ENCODE results near the gene SLC35G4. TPM values are rescaled to one million over a fixed set of nuclear protein-coding genes. Genes with fewer than 3 reads are reported as not detected.

The SLC35G4 gene
- total and polyA plus RNA-seq, 8 donors = not detected

- Histone ChIP-seq H3K27me3 (peaks cover 0 to 44% (median 11%) of the 10 kb centered on the region in 3 donors), H3K9me3 (peaks cover 0 to 4% (median 3%) of the 10 kb centered on the region in 4 donors), H3K4me3 (no peak overlapping the region), H3K36me3 (no peaks in the 10 kb centered on the region), H3K27ac (no peak overlapping the region), H3K4me1 (peaks cover 0 to 9% (median 4%) of the 10 kb centered on the region in 4 donors)
- peak; percentile 66 to 71 for DNase-seq
- TF ChIP-seq EP300 (IDR thresholded peaks at IDR 0.05) = no peak
- TF ChIP-seq CTCF (IDR thresholded peaks at IDR 0.05) = peak in 5 of 7 experiments; percentile 28 to 69 (median 50)
- no peak for TF ChIP-seq POLR2A (IDR thresholded peaks at IDR 0.05)
- WGBS, 5 donors = 36 to 37% (median 36%) methylated on average over 28 to 32 of the region's 32 CpGs
- intact Hi-C loops (cut with DNase I; ENCODE audit: low total_unique reads) = no loop called here
Observed at GRCh38 chr18:11654736-11655605, 45.6 kb downstream of the SLC35G4 start.

GRCh38 chr18:11655606-11655932, 46.2 kb downstream of the SLC35G4 start:
- Histone ChIP-seq H3K4me3 (no peak overlapping the region), H3K9me3 (no peaks in the 10 kb centered on the region), H3K27me3 (peaks cover 0 to 46% (median 11%) of the 10 kb centered on the region in 3 donors), H3K4me1 (peaks cover 0 to 9% (median 4%) of the 10 kb centered on the region in 4 donors), H3K27ac (no peak overlapping the region), H3K36me3 (no peaks in the 10 kb centered on the region)
- no peak for TF ChIP-seq POLR2A (IDR thresholded peaks at IDR 0.05)
- TF ChIP-seq POLR2AphosphoS5 (IDR thresholded peaks at IDR 0.05) = no peak
- no peak for TF ChIP-seq CTCF (IDR thresholded peaks at IDR 0.05)
- no peak for TF ChIP-seq EP300 (IDR thresholded peaks at IDR 0.05)
- intact Hi-C loops (cut with DNase I; ENCODE audit: low total_unique reads) = no loop called here
- no peak for DNase-seq
- WGBS, 5 donors = 8 to 25% (median 10%) methylated on average over 5 of the region's 5 CpGs

- Histone ChIP-seq H3K27me3 (peaks cover 0 to 56% (median 13%) of the 10 kb centered on the region in 3 donors), H3K9me3 (no peaks in the 10 kb centered on the region), H3K27ac (no peak overlapping the region), H3K4me3 (no peak overlapping the region), H3K4me1 (peaks cover 0 to 9% (median 4%) of the 10 kb centered on the region in 4 donors), H3K36me3 (no peaks in the 10 kb centered on the region)
- WGBS, 5 donors = 75 to 85% (median 79%) methylated on average over 9 of the region's 9 CpGs
- intact Hi-C loops (cut with DNase I; ENCODE audit: low total_unique reads) = no loop called here
- DNase-seq = no peak
- TF ChIP-seq POLR2A (IDR thresholded peaks at IDR 0.05) (no peak), CTCF (IDR thresholded peaks at IDR 0.05) (no peak), EP300 (IDR thresholded peaks at IDR 0.05) (no peak), POLR2AphosphoS5 (IDR thresholded peaks at IDR 0.05) (no peak)
Observed at GRCh38 chr18:11657152-11657551, 47.8 kb downstream of the SLC35G4 start.

GRCh38 chr18:11657554-11657953, 48.2 kb downstream of the SLC35G4 start:
- Histone ChIP-seq H3K27me3 (peaks cover 0 to 56% (median 17%) of the 10 kb centered on the region in 3 donors), H3K27ac (no peak overlapping the region), H3K36me3 (no peaks in the 10 kb centered on the region), H3K4me3 (no peak overlapping the region), H3K9me3 (no peaks in the 10 kb centered on the region), H3K4me1 (peaks cover 0 to 9% (median 4%) of the 10 kb centered on the region in 4 donors)
- DNase-seq = no peak
- WGBS, 5 donors = 74 to 87% (median 85%) methylated on average over 8 of the region's 8 CpGs
- intact Hi-C loops (cut with DNase I; ENCODE audit: low total_unique reads) = no loop called here
- TF ChIP-seq CTCF (IDR thresholded peaks at IDR 0.05) (no peak), EP300 (IDR thresholded peaks at IDR 0.05) (no peak), POLR2AphosphoS5 (IDR thresholded peaks at IDR 0.05) (no peak)
